Caki2 (cell line): Measurements from ENCODE around the gene KDM4C. TPM values are rescaled to one million over a fixed set of nuclear protein-coding genes. Genes with fewer than 3 reads are reported as not detected.

ENCODE experiments used
- DNase-seq: peaks from one replicate; pipeline ENCODE4 v3.0.0-alpha.2; 2015; ENCODE audit warnings: low read depth
- in situ Hi-C: cut with HindIII; loops from 2 replicates; pipeline ENCODE4 v1.10.0; 2016; ENCODE audit warnings: low sequenced_read_pairs, low pct_unique_long_range_greater_than_20kb, mixed read lengths
- total RNA-seq: library from RNA; depleted of rRNA; stranded (reverse); fragments of >200 nt; shearing (Covaris generic); gene quantifications from 2 replicates; pipeline ENCODE4 v1.2.3, GENCODE V29; 2014; ENCODE audit warnings: low replicate concordance

Gene KDM4C
- total RNA-seq, 1 experiment from 2014 or later: 9.2 TPM

DNA sequence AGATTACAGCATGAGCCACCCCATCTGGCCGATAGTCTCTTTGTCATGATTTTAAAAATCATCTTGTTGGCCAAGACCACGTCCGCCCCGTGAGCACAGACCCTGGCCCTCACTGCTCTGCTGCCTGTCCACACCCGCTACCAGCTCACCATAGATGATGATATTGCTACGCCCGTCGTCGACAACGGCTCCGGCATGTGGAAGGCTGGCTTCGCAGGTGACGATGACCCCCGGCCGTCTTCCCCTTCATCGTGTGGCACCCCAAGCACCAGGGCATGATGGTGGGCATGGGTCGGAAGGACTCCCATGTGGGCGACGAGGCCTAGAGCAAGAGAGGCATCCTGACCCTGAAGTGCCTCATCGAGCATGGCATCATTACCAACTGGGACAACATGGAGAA is 76.5 kb downstream of the KDM4C start:
- no peak for DNase-seq
- in situ Hi-C loops: no loop called here

DNA sequence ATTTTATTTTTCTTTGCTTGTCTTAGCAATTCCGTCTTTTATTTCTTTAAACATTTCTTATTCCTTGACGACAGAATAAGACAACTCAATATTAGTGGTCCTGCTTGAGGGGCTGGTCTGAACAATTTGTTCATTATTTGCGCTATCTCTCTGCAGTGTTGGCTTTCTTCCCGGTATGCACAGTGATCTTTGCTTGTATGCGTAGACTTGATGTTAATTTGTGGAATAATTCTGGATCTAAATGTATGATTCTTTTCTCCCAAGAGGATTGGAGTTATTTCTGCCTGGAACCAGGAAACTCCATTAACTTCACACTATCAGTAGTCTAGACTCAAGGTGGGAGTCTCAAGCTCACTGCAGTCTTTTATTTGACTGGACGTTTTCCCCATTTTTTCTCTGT is 80.4 kb downstream of the KDM4C start:
- in situ Hi-C loops: no loop called here
- DNase-seq: no peak

DNA sequence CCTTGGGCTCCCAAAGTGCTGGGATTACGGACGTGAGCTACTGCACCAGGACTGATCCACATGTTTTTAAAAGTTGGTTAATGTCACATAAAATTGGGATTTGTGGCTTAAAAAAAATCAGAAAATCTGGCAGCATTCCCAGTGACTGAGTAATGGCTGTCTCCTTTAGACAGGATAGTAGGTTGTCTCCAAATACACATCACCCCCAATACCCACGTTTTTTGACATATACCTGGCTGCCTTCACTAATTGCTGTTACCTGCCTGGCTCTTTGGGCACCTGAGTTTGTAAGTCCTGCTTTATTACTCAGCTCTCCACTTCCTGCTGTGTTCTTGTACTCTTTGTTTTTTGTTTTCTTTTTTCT is 84.8 kb downstream of the KDM4C start:
- peak; percentile 65 for DNase-seq
- in situ Hi-C loops: no loop called here

DNA sequence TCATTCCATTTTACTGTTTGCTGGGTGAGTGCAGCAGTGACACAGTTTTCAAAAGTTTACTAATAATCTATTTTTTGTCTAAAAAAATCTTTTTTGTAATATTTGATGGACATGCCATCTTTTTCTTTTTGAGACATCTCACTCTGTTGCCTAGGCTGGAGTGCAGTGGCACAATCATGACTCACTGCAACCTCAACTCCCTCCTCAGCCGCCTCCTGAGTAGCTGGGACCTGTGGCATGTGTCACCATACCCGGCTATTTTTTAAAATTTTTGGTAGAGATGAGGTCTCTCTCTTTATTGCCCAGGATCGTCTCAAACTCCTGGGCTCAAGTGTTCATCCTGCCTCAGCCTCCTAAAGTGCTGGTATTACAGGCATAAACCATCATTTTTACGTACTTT is 86.0 kb downstream of the KDM4C start:
- DNase-seq: no peak

DNA sequence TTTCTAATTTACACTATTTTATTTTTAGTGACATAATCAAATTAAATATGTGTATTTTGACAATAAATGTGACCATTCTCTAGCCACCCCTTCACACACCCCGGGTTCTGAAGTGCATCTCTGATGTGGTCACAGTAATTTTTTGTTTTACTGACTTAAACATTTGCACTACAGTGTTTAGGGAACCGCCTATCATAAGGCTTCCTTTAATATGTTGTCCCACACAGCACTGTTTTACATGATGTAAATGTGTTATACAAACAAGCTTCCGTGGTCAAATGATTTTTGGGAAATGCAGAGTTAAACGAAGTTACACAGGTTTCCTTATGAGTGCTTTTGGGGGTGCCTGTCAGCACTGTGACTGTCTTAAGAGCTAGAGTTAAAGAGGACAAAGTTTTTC is 86.5 kb downstream of the KDM4C start:
- no peak for DNase-seq
- in situ Hi-C loops: no loop called here

More for the DNA sequence above, 86.0 kb downstream of the KDM4C start:
- in situ Hi-C loops: no loop called here

DNA sequence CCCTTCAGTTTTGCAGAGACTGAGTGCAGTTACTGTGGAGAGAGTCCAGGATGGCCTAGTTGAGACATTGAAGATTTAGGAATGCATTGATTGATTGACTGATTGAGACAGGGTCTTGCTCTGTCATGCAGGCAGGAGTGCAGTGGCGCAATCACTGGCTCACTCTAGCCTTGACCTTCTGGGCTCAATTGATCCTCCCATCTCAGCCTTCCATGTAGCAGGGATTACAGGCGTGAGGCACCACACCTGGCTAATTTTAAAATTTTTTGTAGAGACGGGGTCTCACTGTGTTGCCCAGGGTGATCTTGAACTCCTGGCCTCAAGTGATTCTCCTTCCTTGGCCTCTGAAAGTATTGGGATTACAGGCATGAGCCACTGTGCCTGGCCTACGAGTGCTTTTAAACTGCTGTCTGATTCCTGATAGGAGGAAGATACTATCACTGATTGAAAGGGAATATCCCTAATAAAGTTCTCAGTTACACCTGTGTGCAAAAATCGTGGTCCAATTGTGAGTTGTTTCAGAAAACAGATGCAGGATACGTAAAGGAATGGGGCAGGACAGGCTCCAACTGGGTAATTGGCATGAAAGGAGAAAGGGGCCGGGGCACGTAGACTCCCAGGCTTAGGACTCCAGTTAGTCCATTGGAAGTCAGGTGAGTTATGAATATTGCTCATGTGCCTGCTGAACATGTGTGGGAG is 87.5 kb downstream of the KDM4C start:
- in situ Hi-C loops: no loop called here
- DNase-seq: no peak

DNA sequence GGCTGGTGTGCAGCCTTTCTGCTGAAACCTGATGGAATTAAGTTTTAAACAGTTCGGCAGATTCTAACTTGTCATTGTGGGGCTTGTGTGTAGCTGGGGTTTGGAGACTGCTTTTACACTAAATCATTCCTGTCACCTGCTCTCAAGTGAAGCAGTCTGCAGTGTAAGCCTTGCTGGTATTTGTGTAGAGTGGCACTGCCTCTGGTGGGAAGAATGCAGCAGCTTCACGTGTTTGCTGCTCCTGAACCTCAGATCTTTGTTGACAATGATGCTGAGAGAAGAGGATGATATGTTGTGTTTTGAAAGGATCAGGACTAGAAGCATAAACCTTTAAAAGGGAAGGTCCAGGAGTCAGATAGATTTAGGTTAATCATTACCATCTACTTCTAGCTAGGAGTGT is 88.1 kb downstream of the KDM4C start:
- in situ Hi-C loops: no loop called here
- DNase-seq: peak; percentile 52

DNA sequence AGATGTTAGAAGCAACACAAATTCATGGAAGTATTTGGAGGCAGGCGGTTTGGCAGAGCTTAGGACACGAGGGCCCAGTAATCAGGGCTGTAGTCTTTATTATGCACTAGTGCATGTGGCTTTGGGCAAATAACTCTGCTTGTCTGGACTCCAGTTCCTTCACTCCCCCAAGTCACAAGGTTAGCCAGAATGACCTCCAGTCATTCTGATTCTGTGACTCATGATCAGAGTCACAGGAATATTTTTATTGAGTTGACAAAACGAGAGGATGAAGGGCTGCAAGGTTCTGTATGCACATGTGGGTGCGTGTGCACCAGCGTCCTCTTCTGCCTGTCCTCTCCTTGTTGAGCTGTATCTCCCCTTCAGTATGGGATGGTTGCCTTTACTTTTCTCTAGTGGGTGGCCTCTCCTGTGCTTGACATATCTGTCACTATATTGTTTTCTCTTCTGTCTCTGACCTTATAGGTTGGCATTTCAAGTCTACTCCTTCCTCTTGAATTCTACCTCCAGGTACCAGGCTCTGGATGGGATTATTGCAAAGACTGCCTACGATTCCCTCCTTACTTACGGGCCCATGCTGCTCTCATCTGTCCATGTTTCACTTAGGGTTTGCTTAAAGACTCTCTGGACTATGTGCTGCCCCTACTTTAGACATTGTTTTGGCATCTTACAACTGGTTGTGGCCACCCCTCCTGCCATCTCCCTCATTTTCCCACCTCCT is 94.6 kb downstream of the KDM4C start:
- DNase-seq: peak; percentile 76
- in situ Hi-C loops: no loop called here

DNA sequence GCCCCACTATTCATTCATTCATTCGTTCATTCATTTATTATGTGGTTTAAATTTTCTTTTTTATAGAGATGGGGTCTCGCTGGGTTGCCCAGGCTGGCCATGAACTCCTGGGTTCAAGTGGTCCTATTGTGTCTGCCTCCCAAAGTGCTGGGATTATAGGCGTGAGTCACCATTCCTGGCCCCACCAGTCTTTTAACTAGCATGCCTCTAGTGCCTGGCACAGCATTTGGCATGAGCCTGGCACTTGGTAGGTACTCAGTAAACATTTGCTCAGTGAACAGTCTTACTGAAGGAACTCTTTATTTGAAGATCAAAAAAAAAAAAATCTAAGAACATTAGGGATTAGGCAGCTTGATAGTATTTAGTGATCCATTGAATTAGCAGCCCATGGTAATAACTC is 98.1 kb downstream of the KDM4C start:
- in situ Hi-C loops: no loop called here
- DNase-seq: no peak

DNA sequence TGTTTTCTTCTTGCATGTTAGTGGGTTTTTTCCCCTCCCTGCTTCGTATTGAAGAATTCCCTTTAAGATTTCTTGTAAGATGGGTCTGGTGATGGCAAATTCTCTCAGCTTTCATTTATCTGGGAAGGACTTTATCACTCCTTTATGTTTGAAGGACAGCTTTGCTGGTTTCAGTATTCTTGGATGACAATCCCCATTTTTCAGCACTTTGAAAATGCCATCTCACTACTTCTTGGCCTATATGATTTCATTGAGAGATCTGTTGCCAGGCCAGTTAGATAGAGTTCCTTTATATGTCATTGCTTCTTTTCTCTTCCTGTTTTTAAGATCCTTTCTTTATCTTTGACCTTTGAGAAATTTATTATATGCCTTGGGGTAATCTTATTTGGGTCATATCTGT is 106.3 kb downstream of the KDM4C start:
- in situ Hi-C loops: no loop called here
- DNase-seq: no peak

DNA sequence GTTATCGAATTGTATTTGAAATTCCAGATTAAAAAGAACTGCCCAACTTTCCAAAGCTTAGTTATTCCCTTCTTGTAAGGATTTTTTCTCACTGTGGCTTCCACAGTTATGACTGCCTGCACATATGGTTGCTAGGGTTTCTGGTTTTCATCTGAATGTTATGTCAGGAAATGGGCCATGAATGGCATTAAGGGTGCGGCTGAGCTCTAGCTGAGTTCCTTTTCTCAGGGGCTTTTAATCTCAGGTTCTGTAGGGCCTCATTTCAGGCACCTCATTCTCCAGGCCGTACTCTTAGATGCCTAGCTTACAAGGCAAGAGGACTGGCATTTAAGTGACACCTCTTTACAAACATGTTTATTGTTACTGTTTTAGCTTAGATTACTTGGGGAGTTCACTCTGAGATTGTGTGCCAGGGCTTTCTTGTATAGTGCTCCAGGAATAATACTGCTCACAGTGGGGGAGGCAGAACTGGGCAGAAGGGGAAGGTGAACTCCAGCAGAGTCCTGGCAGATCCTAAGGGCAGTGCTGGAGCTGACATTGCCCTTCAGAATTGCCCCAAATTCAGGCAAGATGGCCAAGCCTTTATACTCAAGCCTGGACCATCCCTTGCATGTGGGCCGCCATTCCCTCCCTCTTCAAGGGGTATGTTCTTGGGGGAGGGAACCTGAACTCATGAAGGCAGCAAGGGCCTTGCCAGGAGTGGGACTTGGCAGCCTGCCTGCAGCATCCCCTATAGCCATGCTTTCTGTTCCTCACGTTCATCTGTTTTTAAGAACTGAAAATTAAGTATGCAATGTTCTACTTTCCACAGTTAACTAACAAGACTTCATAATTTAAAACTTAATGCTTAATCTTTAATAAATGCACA is 111.5 kb downstream of the KDM4C start:
- in situ Hi-C loops: no loop called here
- no peak for DNase-seq

DNA sequence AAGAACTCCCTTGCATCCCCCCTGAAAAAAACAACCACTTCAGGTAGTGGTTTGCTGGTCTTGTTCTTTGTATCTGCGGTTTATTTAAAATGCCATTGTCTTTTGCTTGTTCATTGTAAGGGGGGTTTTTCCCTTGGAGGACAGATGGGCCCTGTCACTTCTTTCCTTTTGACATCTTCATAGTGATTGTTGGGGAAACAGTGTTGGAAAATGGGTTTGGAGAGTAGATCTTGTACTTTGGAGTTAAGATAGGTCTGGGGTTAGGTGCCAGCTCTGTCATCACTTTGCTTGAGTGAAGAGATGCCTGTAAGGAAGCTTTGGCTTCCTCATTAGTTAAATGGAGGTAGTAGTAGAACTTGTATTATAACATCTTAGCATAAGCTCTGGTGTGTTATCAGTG is 112.4 kb downstream of the KDM4C start:
- no peak for DNase-seq
- in situ Hi-C loops: no loop called here

DNA sequence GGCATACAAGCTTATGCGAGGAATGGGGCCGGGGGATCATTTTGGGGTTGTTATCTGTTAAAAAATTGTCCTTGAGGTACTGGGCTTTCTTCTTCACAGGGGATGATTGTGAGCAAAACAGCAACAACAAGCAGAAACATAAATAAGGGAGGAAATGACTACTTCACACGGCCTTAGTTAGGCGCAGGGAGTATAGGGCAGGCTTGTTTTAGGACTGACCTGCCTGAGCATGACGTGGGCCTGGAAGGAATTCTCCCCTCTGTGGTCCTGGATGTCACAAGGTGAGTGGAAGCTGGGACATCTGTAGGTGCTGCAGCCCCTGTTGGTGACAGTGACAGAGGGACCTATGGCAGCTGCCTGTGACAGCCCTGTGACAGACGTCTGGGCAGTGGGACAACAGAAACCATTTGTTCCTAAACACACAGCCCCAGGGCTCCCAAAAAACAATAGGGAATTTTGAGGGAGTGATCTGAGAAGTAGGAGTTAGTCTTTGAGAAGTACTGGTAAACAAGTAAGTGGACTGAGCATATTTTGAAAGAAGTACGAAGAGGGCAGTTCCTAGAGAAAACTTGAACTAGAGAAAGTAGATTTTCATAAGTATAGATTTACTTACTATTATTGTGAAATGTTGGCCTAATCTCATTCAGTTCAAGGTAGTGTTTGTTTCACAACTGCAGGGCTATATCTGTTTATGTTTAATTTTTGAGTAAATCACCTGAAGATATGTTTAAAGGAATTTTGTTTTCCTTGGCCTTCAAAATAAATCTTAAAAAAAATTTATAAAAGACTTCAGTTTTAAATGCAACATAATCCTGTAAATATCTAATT is 113.1 kb downstream of the KDM4C start:
- DNase-seq: no peak
- in situ Hi-C loops: no loop called here

DNA sequence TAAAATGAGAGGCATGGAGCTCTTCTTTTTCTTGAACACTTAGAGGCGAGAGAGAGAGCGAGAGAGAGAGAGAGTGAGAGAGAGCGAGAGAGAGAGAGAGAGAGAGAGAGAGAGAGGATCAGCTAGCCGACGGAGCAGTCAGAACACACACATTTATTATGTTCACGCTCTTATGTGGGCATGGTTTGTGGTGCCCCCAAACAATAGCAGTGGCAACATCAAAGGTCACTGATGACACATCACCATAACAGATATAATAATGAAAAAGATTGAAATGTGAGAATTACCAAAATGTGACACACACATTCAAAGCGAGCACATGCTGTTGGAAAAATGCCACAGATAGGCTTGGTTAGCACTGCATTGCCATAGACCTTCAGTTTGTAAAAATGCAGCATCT is 116.1 kb downstream of the KDM4C start:
- DNase-seq: no peak
- in situ Hi-C loops: no loop called here

DNA sequence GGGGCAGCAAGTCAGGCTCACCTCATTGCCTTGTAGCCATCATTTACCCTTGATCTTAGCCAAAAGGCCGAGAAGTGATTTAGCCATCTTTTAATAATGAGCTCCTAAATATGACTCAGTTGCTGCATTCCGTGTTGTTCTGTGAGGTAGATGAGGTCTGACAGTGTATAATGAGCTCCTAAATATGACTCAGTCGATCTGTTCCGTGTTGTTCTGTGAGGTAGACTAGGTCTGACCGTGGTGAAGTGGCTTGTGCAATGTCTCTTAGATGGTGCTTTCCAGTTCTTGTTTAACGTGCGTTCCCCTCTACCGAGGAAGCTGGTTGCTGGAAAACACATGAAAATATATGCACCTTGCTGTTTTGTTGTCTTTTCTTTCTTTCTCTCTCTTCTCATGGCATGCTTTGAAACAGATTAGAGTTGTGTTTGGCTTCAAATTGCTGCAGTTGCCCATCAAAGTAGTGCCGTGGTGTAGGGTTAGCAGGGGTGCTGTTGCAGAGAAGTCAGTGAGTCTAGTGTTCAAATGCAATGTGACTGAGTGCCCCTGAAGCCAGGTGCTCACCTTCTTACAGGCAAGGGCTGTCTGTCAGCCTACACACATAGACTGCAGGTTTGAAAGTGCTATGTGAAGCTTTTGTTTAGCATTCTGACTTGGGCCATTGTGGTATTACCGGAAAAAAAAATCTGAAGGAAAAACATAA is 118.6 kb downstream of the KDM4C start:
- DNase-seq: no peak
- in situ Hi-C loops: no loop called here

DNA sequence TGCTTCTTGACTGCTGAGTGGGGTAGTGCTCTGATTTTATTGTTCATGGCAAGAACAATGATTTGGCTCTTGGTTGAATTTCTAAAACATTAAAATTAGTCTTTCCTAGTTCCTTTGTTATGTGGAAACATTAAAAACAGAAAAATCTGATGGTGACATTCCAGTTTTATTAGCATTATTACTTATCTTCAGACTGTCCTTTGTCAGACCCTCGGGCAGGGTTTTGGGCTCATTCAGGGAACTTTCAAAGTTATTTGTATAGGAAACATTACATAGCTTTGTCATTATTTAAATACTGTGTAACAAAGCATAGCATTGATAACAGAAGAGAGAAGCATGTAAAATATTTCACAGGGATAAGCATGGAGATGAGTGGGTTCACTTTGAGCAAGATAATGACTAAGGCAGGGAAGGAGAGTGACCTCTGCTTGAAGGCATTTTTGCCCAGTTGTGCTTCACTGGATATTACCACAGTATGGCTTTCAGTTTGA is 119.9 kb downstream of the KDM4C start:
- peak; percentile 56 for DNase-seq
- in situ Hi-C loops: no loop called here

DNA sequence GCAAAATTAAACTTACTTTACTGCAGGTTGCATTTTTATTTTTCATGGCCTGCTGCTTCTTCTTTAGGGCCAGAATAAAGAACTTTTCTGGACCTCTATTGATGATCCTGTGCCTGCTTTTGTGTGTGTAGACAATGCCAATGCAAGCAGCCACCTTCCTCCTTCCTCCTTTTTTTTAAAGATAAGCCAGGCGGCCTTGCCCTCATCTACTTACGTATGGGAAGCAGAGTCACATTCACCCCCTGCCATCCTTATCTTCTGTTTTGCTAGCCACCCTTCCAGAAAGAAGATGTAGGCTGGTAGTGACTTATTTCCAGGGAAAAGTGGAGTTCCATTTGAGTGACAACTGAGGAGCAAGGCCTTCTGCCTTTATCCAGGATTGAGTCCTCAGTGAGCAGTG is 122.9 kb downstream of the KDM4C start:
- in situ Hi-C loops: no loop called here
- DNase-seq: no peak

DNA sequence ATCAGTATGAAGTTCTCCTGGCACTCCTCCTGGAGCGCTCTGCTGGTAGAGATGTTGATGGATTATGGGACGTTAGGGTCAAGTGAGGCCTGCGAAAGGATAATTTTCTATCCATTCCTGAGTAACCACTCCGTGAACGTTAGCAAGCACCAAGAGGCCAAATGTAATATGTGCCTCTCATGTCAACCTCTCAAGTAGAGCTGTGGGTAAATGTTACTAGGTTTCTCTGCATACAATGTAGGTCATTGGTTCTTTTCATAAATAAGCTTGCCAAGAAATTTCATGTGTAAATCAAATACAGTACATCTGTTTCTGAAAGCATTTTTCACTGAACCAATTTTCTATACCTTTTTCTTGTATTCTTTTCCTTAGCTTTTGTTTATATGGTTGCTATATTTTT is 126.3 kb downstream of the KDM4C start:
- in situ Hi-C loops: no loop called here
- DNase-seq: no peak
